SK-N-MC (cell line): Measurements from ENCODE around the gene ZNF282.

Experiments used
- EZH2 ChIP-seq: fragments of 200-600 bp; sonication (generic); IDR thresholded peaks from one replicate; pipeline ENCODE4 v1.6.1; 2017; ENCODE audit warnings: antibody characterized with exemption
- FOXP2 ChIP-seq: optimal IDR thresholded peaks from 2 replicates; pipeline ENCODE3; 2011; ENCODE audit warnings: mild to moderate bottlenecking, moderate library complexity; ENCODE audit not compliant: insufficient read depth; ENCODE audit errors: extremely low read length, control extremely low read depth
- POLR2AphosphoS5 ChIP-seq: IDR thresholded peaks from 2 replicates; pipeline ENCODE4 v1.6.1; 2012; ENCODE audit warnings: mild to moderate bottlenecking, low read depth, low read length, borderline replicate concordance

DNA sequence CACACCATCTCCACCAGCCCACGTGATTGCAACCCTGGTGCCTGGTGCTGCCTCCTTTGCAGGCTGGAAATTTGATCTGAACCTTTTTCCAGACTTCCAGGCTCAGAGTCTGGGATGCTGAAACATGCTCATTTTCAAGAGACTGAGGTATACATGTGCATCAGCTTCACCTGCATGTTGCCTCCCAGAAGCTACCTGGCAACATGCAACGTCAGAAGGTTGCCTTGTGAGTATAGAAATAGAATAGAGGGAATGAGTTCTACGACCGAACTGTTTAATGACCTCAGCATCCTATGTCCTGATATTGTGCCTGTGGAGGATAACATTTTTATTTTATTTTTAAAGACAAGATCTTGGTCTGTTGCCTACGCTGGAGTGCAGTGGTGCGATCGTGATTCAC, 42.2 kb downstream of the ZNF282 start:
- TF ChIP-seq POLR2AphosphoS5, result no peak
- TF ChIP-seq EZH2, result no peak
- no peak for TF ChIP-seq FOXP2
